KMS-11 (cell line): Measurements from ENCODE around the gene GALNT4.

Experiments
- H2AFZ ChIP-seq: fragments of 200-600 bp; sonication (generic); 2 replicates; pipeline ENCODE4 v1.6.1; 2016; ENCODE audit warnings: antibody characterized with exemption, mixed run types, low read depth
- H3K27ac ChIP-seq: fragments of 200-600 bp; sonication (generic); 2 replicates; pipeline ENCODE4 v1.6.1; 2016; ENCODE audit warnings: mild to moderate bottlenecking, mixed run types
- H3K27me3 ChIP-seq: fragments of 200-600 bp; sonication (generic); 2 replicates; pipeline ENCODE4 v1.6.1; 2017; ENCODE audit warnings: mild to moderate bottlenecking, low read depth, mixed run types, moderate library complexity; ENCODE audit not compliant: insufficient read depth
- H3K36me3 ChIP-seq: fragments of 200-600 bp; sonication (generic); 2 replicates; pipeline ENCODE4 v1.6.1; 2017; ENCODE audit warnings: mild to moderate bottlenecking, mixed run types; ENCODE audit not compliant: insufficient read depth
- H3K4me1 ChIP-seq: fragments of 200-600 bp; sonication (generic); 2 replicates; pipeline ENCODE4 v1.6.1; 2016; ENCODE audit warnings: mild to moderate bottlenecking, low read depth, mixed run types; ENCODE audit not compliant: poor library complexity, severe bottlenecking
- H3K4me2 ChIP-seq: fragments of 200-600 bp; sonication (generic); 2 replicates; pipeline ENCODE4 v1.7.0; 2016; ENCODE audit warnings: mild to moderate bottlenecking, mixed run types
- H3K4me3 ChIP-seq: fragments of 200-600 bp; sonication (generic); IDR thresholded peaks from 2 replicates; pipeline ENCODE4 v1.6.1; 2017; ENCODE audit warnings: low read depth, low read length, mixed read lengths; ENCODE audit not compliant: insufficient read depth
- H3K79me2 ChIP-seq: fragments of 200-600 bp; sonication (generic); 2 replicates; pipeline ENCODE4 v1.6.1; 2016; ENCODE audit warnings: low read depth, mixed run types; ENCODE audit not compliant: insufficient read depth
- H3K9ac ChIP-seq: fragments of 200-600 bp; sonication (generic); 2 replicates; pipeline ENCODE4 v1.6.1; 2016; ENCODE audit warnings: mild to moderate bottlenecking, mixed run types
- H4K20me1 ChIP-seq: fragments of 200-600 bp; sonication (generic); 2 replicates; pipeline ENCODE4 v1.6.1; 2016; ENCODE audit warnings: mild to moderate bottlenecking, mixed run types; ENCODE audit not compliant: insufficient read depth
- TF ChIP-seq, protein P1 (sequence below): fragments of 200-600 bp; sonication (generic); conservative IDR thresholded peaks from 2 replicates; pipeline ENCODE4 v1.6.1; 2017; ENCODE audit warnings: low read depth, mild to moderate bottlenecking, antibody characterized with exemption, low read length, moderate library complexity, mixed read lengths

GALNT4 gene

DNA sequence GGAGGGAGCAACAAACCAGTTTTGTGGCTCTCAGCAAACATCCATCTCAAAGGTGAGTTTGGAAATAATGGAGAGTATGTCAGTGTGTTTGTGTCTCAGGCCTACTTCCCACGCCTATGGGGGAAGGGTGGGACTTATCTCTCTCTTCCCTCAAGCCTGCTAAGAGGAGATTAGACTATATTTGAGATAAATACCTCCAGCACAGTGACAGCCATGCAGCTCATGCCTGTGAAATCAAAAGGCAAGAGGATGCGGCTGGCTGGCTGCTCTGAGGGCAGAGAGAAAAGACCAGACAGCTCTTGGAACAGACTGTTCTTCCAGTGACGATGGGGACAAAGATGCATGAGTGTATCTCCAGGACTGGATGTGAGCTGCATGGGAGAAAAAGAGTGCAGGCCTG, 16.0 kb upstream of the GALNT4 start:
- Histone ChIP-seq H3K27me3 (no peaks in the 10 kb centered on the region), H3K36me3 (no peaks in the 10 kb centered on the region), H3K4me1 (peaks cover 6% of the 10 kb centered on the region), H3K4me2 (no peak overlapping the region), H4K20me1 (no peaks in the 10 kb centered on the region), H3K27ac (no peak overlapping the region), H3K4me3 (no peak overlapping the region), H3K9ac (no peak overlapping the region), H2AFZ (no peak overlapping the region), H3K79me2 (no peaks in the 10 kb centered on the region)
- TF ChIP-seq, protein P1, sequence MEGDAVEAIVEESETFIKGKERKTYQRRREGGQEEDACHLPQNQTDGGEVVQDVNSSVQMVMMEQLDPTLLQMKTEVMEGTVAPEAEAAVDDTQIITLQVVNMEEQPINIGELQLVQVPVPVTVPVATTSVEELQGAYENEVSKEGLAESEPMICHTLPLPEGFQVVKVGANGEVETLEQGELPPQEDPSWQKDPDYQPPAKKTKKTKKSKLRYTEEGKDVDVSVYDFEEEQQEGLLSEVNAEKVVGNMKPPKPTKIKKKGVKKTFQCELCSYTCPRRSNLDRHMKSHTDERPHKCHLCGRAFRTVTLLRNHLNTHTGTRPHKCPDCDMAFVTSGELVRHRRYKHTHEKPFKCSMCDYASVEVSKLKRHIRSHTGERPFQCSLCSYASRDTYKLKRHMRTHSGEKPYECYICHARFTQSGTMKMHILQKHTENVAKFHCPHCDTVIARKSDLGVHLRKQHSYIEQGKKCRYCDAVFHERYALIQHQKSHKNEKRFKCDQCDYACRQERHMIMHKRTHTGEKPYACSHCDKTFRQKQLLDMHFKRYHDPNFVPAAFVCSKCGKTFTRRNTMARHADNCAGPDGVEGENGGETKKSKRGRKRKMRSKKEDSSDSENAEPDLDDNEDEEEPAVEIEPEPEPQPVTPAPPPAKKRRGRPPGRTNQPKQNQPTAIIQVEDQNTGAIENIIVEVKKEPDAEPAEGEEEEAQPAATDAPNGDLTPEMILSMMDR: no peak

DNA sequence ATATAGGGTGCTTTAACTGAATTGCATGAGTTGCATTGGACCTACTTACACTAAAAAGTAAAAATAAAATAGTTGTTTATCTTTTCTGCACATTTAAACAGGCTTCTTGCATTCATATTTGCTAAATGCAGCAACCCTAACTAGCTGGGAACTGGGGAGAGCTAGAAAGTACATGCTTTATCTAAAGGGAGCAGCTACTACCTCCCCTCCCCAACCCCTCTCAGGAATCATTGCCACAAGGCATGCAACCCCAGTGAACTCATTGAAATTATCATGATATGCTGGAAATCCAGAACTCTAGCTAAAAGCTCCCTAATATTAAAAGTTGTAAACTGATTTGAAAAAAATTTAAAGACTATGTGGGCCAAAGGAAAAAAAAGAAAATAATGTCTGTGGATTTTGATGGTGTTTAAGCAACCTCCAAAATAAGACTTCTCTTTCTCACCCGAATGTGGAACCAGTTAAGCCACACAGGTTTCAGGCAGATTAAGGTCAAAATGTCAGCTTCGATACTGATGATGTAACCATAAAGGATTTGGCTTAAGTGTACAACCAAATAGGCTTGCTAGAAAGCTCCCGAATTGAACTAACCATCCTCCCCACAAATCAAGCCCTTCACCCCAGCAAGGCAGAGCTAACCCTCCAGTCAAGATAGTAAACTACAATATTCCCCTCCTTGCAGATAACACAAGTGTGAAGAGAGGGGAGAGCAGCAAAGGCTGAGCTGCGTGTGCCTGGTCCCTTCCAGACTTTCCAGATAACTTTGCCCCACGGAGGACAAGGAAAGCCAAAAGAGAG, 15.0 kb upstream of the GALNT4 start:
- peaks cover 6% of the 10 kb centered on the region for H3K4me1 ChIP-seq
- H3K27ac ChIP-seq: no peak overlapping the region
- H3K4me3 ChIP-seq: no peak overlapping the region
- H4K20me1 ChIP-seq: no peaks in the 10 kb centered on the region
- TF ChIP-seq, protein P1: no peak
- no peaks in the 10 kb centered on the region for H3K79me2 ChIP-seq
- no peaks in the 10 kb centered on the region for H3K36me3 ChIP-seq
- H2AFZ ChIP-seq: no peak overlapping the region
- no peaks in the 10 kb centered on the region for H3K27me3 ChIP-seq
- no peak overlapping the region for H3K4me2 ChIP-seq
- no peak overlapping the region for H3K9ac ChIP-seq

DNA sequence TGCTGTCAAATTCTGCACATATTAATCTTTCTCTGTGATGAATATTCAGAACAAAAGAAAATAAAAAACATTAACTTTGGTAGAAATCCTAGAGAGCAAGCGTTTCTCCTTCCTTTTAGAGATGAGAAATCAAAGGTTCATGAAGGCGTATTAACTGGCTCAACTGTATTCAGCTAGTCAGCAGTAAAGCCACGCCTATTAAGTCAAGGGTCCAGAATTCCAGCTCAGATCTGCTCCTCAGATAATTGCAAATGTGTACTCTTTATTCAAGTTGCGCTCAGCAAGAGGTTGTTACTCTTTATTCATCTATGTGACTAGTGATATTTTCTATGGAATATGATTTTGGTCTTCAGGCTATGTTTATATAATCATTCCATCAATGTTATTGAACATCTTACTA, 14.3 kb upstream of the GALNT4 start:
- no peaks in the 10 kb centered on the region for H3K79me2 ChIP-seq
- no peak overlapping the region for H2AFZ ChIP-seq
- H4K20me1 ChIP-seq: no peaks in the 10 kb centered on the region
- TF ChIP-seq, protein P1: no peak
- no peak overlapping the region for H3K4me3 ChIP-seq
- no peak overlapping the region for H3K9ac ChIP-seq
- no peaks in the 10 kb centered on the region for H3K27me3 ChIP-seq
- H3K36me3 ChIP-seq: no peaks in the 10 kb centered on the region
- H3K27ac ChIP-seq: no peak overlapping the region
- H3K4me2 ChIP-seq: no peak overlapping the region
- peaks cover 6% of the 10 kb centered on the region for H3K4me1 ChIP-seq

DNA sequence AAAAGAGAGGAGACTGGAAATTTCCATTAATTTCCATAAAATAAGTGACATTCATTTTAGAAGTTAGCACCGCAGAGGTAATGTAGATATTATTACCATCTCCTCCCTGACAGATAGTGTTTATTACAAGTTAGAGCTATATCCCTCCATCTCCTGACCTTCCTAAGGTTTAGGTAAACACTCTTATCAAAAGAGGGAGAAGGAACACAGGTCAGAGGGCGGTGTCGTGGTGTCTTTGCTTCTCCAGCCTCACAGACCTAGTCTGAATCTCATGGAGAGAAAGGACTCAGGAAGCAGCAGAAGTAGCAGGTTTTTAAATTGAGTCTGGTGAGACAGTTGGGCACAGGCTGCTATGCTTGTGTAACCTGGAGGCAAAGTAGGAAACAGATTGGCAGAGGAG, 12.8 kb upstream of the GALNT4 start:
- Histone ChIP-seq H3K27me3 (no peaks in the 10 kb centered on the region), H3K79me2 (no peaks in the 10 kb centered on the region), H3K4me3 (no peak overlapping the region), H3K9ac (no peak overlapping the region), H3K36me3 (no peaks in the 10 kb centered on the region), H3K4me1 (peaks cover 6% of the 10 kb centered on the region), H3K27ac (no peak overlapping the region), H3K4me2 (no peak overlapping the region), H4K20me1 (no peaks in the 10 kb centered on the region), H2AFZ (no peak overlapping the region)
- TF ChIP-seq, protein P1: no peak
